ENCODE data around the gene FRMD1. TPM values are rescaled to one million over a fixed set of nuclear protein-coding genes. Genes with fewer than 3 reads are reported as not detected.

Gene FRMD1
- total RNA-seq, 1 donor from 2014 or later: not detected

- H3K36me3 Mint-ChIP-seq (ENCODE audit: low read depth, unreplicated experiment): no peaks in the 10 kb centered on the region
- no peak overlapping the region for H3K27ac Mint-ChIP-seq (ENCODE audit: unreplicated experiment)
- Histone ChIP-seq H3K27ac (ENCODE audit: low read depth, low read length) (no peak overlapping the region), H3K4me3 (ENCODE audit: insufficient read depth, low read depth, low read length) (no peak overlapping the region), H2AFZ (ENCODE audit: low read depth, low read length) (no peak overlapping the region), H3K36me3 (ENCODE audit: insufficient read depth, low read length) (no peaks in the 10 kb centered on the region), H4K20me1 (ENCODE audit: insufficient read depth, low read length) (no peaks in the 10 kb centered on the region), H3K27me3 (ENCODE audit: insufficient read depth, low read length) (peaks cover 5% of the 10 kb centered on the region), H3K4me2 (ENCODE audit: low read length) (no peak overlapping the region), H3K9me3 (ENCODE audit: insufficient read depth, low read depth, low read length) (no peaks in the 10 kb centered on the region), H3K9ac (ENCODE audit: low read length) (no peak overlapping the region), H3K4me1 (ENCODE audit: insufficient read depth, low read length) (no peaks in the 10 kb centered on the region), H3K79me2 (ENCODE audit: insufficient read depth, low read length) (no peaks in the 10 kb centered on the region)
- H3K9me3 Mint-ChIP-seq (ENCODE audit: unreplicated experiment): no peaks in the 10 kb centered on the region
- peaks cover 39% of the 10 kb centered on the region for H3K27me3 Mint-ChIP-seq (ENCODE audit: low read depth, unreplicated experiment)
- DNase-seq (ENCODE audit: low read depth) (no peak), FAIRE-seq (no peak)
- H3K4me3 Mint-ChIP-seq (ENCODE audit: unreplicated experiment): no peak overlapping the region
- TF ChIP-seq CTCF (IDR thresholded peaks at IDR 0.05; ENCODE audit: insufficient read depth, low read depth, low read length): no peak
- TF ChIP-seq EZH2 (IDR thresholded peaks at IDR 0.05; ENCODE audit: insufficient read depth, low read length): no peak
- peaks cover 9% of the 10 kb centered on the region for H3K4me1 Mint-ChIP-seq (ENCODE audit: low read depth, unreplicated experiment)
These were observed 7.6 kb upstream of the FRMD1 start for GRCh38 chr6:168086616-168087015.

GRCh38 chr6:168086066-168086465, 7.1 kb upstream of the FRMD1 start:
- Histone ChIP-seq H3K4me1 (ENCODE audit: insufficient read depth, low read length) (no peaks in the 10 kb centered on the region), H4K20me1 (ENCODE audit: insufficient read depth, low read length) (no peaks in the 10 kb centered on the region), H3K9me3 (ENCODE audit: insufficient read depth, low read depth, low read length) (no peaks in the 10 kb centered on the region), H3K79me2 (ENCODE audit: insufficient read depth, low read length) (no peaks in the 10 kb centered on the region), H3K27me3 (ENCODE audit: insufficient read depth, low read length) (peaks cover 5% of the 10 kb centered on the region), H3K4me2 (ENCODE audit: low read length) (no peak overlapping the region), H3K4me3 (ENCODE audit: insufficient read depth, low read depth, low read length) (no peak overlapping the region), H2AFZ (ENCODE audit: low read depth, low read length) (no peak overlapping the region), H3K27ac (ENCODE audit: low read depth, low read length) (no peak overlapping the region), H3K9ac (ENCODE audit: low read length) (no peak overlapping the region), H3K36me3 (ENCODE audit: insufficient read depth, low read length) (no peaks in the 10 kb centered on the region)
- peaks cover 9% of the 10 kb centered on the region for H3K4me1 Mint-ChIP-seq (ENCODE audit: low read depth, unreplicated experiment)
- no peaks in the 10 kb centered on the region for H3K9me3 Mint-ChIP-seq (ENCODE audit: unreplicated experiment)
- TF ChIP-seq CTCF (IDR thresholded peaks at IDR 0.05; ENCODE audit: insufficient read depth, low read depth, low read length) (no peak), EZH2 (IDR thresholded peaks at IDR 0.05; ENCODE audit: insufficient read depth, low read length) (no peak)
- peaks cover 44% of the 10 kb centered on the region for H3K27me3 Mint-ChIP-seq (ENCODE audit: low read depth, unreplicated experiment)
- no peak overlapping the region for H3K4me3 Mint-ChIP-seq (ENCODE audit: unreplicated experiment)
- H3K36me3 Mint-ChIP-seq (ENCODE audit: low read depth, unreplicated experiment): no peaks in the 10 kb centered on the region
- DNase-seq (ENCODE audit: low read depth): no peak
- H3K27ac Mint-ChIP-seq (ENCODE audit: unreplicated experiment): no peak overlapping the region
- FAIRE-seq: no peak

- Histone ChIP-seq H3K9me3 (ENCODE audit: insufficient read depth, low read depth, low read length) (no peaks in the 10 kb centered on the region), H3K36me3 (ENCODE audit: insufficient read depth, low read length) (no peaks in the 10 kb centered on the region), H3K27me3 (ENCODE audit: insufficient read depth, low read length) (peaks cover 5% of the 10 kb centered on the region), H3K9ac (ENCODE audit: low read length) (no peak overlapping the region), H3K27ac (ENCODE audit: low read depth, low read length) (no peak overlapping the region), H4K20me1 (ENCODE audit: insufficient read depth, low read length) (no peaks in the 10 kb centered on the region), H3K4me3 (ENCODE audit: insufficient read depth, low read depth, low read length) (no peak overlapping the region), H2AFZ (ENCODE audit: low read depth, low read length) (no peak overlapping the region), H3K4me2 (ENCODE audit: low read length) (no peak overlapping the region), H3K4me1 (ENCODE audit: insufficient read depth, low read length) (no peaks in the 10 kb centered on the region), H3K79me2 (ENCODE audit: insufficient read depth, low read length) (no peaks in the 10 kb centered on the region)
- Mint-ChIP-seq H3K36me3 (ENCODE audit: low read depth, unreplicated experiment) (no peaks in the 10 kb centered on the region), H3K4me3 (ENCODE audit: unreplicated experiment) (no peak overlapping the region), H3K27ac (ENCODE audit: unreplicated experiment) (no peak overlapping the region), H3K4me1 (ENCODE audit: low read depth, unreplicated experiment) (peaks cover 9% of the 10 kb centered on the region), H3K27me3 (ENCODE audit: low read depth, unreplicated experiment) (peaks cover 39% of the 10 kb centered on the region), H3K9me3 (ENCODE audit: unreplicated experiment) (no peaks in the 10 kb centered on the region)
- TF ChIP-seq EZH2 (IDR thresholded peaks at IDR 0.05; ENCODE audit: insufficient read depth, low read length) (no peak), CTCF (IDR thresholded peaks at IDR 0.05; ENCODE audit: insufficient read depth, low read depth, low read length) (no peak)
- DNase-seq (ENCODE audit: low read depth) (no peak), FAIRE-seq (no peak)
These were observed 5.6 kb upstream of the FRMD1 start for GRCh38 chr6:168084465-168085160.

All from astrocyte (in vitro differentiated cells and primary cell).